ENCODE data around the gene HSP90AA1.

- TF ChIP-seq, protein P1, sequence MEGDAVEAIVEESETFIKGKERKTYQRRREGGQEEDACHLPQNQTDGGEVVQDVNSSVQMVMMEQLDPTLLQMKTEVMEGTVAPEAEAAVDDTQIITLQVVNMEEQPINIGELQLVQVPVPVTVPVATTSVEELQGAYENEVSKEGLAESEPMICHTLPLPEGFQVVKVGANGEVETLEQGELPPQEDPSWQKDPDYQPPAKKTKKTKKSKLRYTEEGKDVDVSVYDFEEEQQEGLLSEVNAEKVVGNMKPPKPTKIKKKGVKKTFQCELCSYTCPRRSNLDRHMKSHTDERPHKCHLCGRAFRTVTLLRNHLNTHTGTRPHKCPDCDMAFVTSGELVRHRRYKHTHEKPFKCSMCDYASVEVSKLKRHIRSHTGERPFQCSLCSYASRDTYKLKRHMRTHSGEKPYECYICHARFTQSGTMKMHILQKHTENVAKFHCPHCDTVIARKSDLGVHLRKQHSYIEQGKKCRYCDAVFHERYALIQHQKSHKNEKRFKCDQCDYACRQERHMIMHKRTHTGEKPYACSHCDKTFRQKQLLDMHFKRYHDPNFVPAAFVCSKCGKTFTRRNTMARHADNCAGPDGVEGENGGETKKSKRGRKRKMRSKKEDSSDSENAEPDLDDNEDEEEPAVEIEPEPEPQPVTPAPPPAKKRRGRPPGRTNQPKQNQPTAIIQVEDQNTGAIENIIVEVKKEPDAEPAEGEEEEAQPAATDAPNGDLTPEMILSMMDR (conservative IDR thresholded peaks at IDR 0.05; ENCODE audit: low read length): no peak
- TF ChIP-seq EZH2phosphoT487 (IDR thresholded peaks at IDR 0.05; ENCODE audit: borderline replicate concordance, low read depth, low read length): no peak
Observed at GRCh38 chr14:102049258-102050025, 37.4 kb downstream of the HSP90AA1 start.
